PC-9 (cell line): ENCODE results near the gene ZNF467. TPM values are rescaled to one million over a fixed set of nuclear protein-coding genes. Genes with fewer than 3 reads are reported as not detected.

Source experiments
- BruUV-seq: library from RNA; stranded (reverse); fragments of 400-500 nt; replicated peaks from 2 replicates; lab custom pipeline; 2021; lab: Mats Ljungman, UMichigan
- CTCF ChIA-PET: fragments of 300-600 bp; sonication (Branson Sonifier 250); formaldehyde crosslinking; loops from one replicate; lab custom pipeline; 2022; ENCODE audit warnings: antibody characterized with exemption; lab: Charles Lee
- POLR2A ChIA-PET: fragments of 300-600 bp; sonication (Branson Sonifier 250); formaldehyde crosslinking; loops from one replicate; lab custom pipeline; 2022; ENCODE audit warnings: antibody characterized with exemption; ENCODE audit not compliant: unreplicated experiment; lab: Charles Lee
- DNase-seq, 2 experiments: peaks; one replicate each; pipeline versions ENCODE4 v3.0.0 to v3.0.0-alpha.2; 2015 to 2022; ENCODE audit warnings: mixed read lengths in 1 of 2
- H2AFZ ChIP-seq: fragments of 200-600 bp; sonication (generic); 2 replicates; pipeline ENCODE4 v1.8.1; 2017; ENCODE audit warnings: antibody characterized with exemption
- H3F3A ChIP-seq: fragments of 200-600 bp; sonication (generic); 2 replicates; pipeline ENCODE4 v1.8.1; 2017; ENCODE audit warnings: antibody characterized with exemption, mild to moderate bottlenecking, low read depth; ENCODE audit not compliant: insufficient read depth
- H3K27ac ChIP-seq: fragments of 200-600 bp; sonication (generic); 2 replicates; pipeline ENCODE4 v1.6.1; 2016; ENCODE audit warnings: mixed run types
- H3K27me3 ChIP-seq: fragments of 200-600 bp; sonication (generic); 2 replicates; pipeline ENCODE4 v1.6.1; 2016; ENCODE audit warnings: low read depth, mixed run types; ENCODE audit not compliant: insufficient read depth
- H3K36me3 ChIP-seq: fragments of 200-600 bp; sonication (generic); 2 replicates; pipeline ENCODE4 v1.6.1; 2016; ENCODE audit warnings: low read depth, mixed run types
- H3K4me1 ChIP-seq: fragments of 200-600 bp; sonication (generic); replicated peaks from 2 replicates; pipeline ENCODE4 v1.6.1; 2016; ENCODE audit warnings: mixed run types; ENCODE audit not compliant: insufficient read depth
- H3K4me2 ChIP-seq: fragments of 200-600 bp; sonication (generic); 2 replicates; pipeline ENCODE4 v1.6.1; 2017; ENCODE audit warnings: mixed run types
- H3K4me3 ChIP-seq: fragments of 200-600 bp; sonication (generic); 2 replicates; pipeline ENCODE4 v1.6.1; 2016; ENCODE audit warnings: mixed run types
- H3K79me2 ChIP-seq: fragments of 200-600 bp; sonication (generic); 2 replicates; pipeline ENCODE4 v1.6.1; 2017; ENCODE audit warnings: low read depth, mixed run types
- H3K9me2 ChIP-seq: fragments of 200-600 bp; sonication (generic); 2 replicates; pipeline ENCODE4 v1.8.1; 2017; ENCODE audit warnings: mild to moderate bottlenecking; ENCODE audit not compliant: insufficient read depth
- H3K9me3 ChIP-seq: fragments of 200-600 bp; sonication (generic); 2 replicates; pipeline ENCODE4 v1.8.1; 2016; ENCODE audit warnings: low read depth; ENCODE audit not compliant: insufficient read depth
- H4K20me1 ChIP-seq: fragments of 200-600 bp; sonication (generic); 2 replicates; pipeline ENCODE4 v1.8.1; 2017; ENCODE audit not compliant: insufficient read depth
- EZH2 ChIP-seq: fragments of 200-600 bp; sonication (generic); IDR thresholded peaks from 2 replicates; pipeline ENCODE4 v1.8.0; 2017; ENCODE audit warnings: antibody characterized with exemption, low read depth
- intact Hi-C: fragments of 100-400 bp; cut with micrococcal nuclease; formaldehyde crosslinking; loops from one replicate; pipeline ENCODE4 v1.10.0; 2022; ENCODE audit not compliant: unreplicated experiment
- total RNA-seq: library from RNA; stranded (reverse); gene quantifications from 2 replicates; pipeline ENCODE4 v1.2.3, GENCODE V29; 2021
- TF ChIP-seq, protein P1 (sequence below): fragments of 200-600 bp; sonication (generic); conservative IDR thresholded peaks from 2 replicates; pipeline ENCODE4 v1.6.1; 2017; ENCODE audit warnings: mixed run types, antibody characterized with exemption, mild to moderate bottlenecking, moderate library complexity

ZNF467 gene
- total RNA-seq, 1 experiment from 2014 or later, result 6.6 TPM

DNA sequence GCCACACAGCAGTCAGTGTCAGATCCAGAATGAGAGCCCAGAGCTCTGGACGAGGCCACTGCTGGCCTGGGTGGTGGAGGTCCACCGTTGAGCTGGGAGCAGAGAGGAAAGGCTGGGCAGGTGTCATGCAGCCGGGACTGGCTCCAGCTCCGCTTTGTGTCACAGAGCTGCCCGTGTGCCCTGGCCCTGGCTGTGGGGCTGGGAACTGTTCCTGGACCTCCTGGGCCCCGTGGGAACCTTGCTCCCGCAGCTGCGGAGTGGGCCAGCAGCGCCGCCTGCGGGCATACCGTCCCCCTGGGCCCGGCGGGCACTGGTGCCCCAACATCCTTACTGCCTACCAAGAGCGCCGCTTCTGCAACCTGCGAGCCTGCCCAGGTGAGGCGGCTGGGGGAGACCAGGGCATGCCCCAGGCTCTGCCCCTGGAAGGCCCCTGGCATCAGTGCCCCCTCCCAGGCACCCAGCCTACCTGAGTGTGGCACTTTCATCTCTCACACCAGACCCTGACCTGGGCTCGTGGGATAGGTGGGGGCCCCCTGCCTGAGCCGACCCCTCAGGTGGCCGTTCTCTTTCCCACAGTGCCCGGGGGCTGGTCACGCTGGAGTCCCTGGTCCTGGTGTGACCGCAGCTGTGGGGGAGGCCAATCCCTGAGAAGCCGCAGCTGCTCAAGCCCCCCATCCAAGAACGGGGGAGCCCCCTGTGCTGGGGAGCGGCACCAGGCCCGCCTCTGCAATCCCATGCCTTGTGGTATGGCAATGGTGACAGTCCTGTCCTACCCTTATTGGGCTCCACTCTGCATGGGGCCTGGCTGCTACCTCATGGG is 46.0 kb upstream of the ZNF467 start:
- Histone ChIP-seq H3K9me2 (no peaks in the 10 kb centered on the region), H3K27ac (no peak overlapping the region), H3K4me1 (no peaks in the 10 kb centered on the region), H2AFZ (no peak overlapping the region), H3K9me3 (no peaks in the 10 kb centered on the region), H3F3A (no peaks in the 10 kb centered on the region), H3K79me2 (no peaks in the 10 kb centered on the region), H3K4me3 (no peak overlapping the region), H3K36me3 (no peaks in the 10 kb centered on the region), H4K20me1 (no peaks in the 10 kb centered on the region), H3K27me3 (peaks cover 62% of the 10 kb centered on the region), H3K4me2 (no peak overlapping the region)
- CTCF ChIA-PET, result no interaction called here
- DNase-seq, result no peak
- intact Hi-C loops, result no loop called here
- no TSS peak for BruUV-seq
- POLR2A ChIA-PET, result no interaction called here
- TF ChIP-seq, protein P1, sequence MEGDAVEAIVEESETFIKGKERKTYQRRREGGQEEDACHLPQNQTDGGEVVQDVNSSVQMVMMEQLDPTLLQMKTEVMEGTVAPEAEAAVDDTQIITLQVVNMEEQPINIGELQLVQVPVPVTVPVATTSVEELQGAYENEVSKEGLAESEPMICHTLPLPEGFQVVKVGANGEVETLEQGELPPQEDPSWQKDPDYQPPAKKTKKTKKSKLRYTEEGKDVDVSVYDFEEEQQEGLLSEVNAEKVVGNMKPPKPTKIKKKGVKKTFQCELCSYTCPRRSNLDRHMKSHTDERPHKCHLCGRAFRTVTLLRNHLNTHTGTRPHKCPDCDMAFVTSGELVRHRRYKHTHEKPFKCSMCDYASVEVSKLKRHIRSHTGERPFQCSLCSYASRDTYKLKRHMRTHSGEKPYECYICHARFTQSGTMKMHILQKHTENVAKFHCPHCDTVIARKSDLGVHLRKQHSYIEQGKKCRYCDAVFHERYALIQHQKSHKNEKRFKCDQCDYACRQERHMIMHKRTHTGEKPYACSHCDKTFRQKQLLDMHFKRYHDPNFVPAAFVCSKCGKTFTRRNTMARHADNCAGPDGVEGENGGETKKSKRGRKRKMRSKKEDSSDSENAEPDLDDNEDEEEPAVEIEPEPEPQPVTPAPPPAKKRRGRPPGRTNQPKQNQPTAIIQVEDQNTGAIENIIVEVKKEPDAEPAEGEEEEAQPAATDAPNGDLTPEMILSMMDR, result no peak
- no peak for TF ChIP-seq EZH2

DNA sequence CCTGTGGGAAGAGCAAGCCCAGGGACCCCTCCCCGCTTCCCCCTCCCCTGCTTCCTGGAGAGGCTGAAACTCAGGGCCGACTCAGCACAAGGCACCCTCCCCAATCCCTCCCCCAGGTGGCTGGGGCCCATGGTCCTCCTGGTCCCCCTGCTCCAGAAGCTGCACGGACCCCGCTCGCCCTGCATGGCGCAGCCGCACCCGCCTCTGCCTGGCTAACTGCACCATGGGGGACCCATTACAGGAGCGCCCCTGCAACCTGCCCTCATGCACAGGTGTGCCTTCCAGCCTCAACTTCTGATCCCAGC is 45.1 kb upstream of the ZNF467 start:
- CTCF ChIA-PET, result no interaction called here

DNA sequence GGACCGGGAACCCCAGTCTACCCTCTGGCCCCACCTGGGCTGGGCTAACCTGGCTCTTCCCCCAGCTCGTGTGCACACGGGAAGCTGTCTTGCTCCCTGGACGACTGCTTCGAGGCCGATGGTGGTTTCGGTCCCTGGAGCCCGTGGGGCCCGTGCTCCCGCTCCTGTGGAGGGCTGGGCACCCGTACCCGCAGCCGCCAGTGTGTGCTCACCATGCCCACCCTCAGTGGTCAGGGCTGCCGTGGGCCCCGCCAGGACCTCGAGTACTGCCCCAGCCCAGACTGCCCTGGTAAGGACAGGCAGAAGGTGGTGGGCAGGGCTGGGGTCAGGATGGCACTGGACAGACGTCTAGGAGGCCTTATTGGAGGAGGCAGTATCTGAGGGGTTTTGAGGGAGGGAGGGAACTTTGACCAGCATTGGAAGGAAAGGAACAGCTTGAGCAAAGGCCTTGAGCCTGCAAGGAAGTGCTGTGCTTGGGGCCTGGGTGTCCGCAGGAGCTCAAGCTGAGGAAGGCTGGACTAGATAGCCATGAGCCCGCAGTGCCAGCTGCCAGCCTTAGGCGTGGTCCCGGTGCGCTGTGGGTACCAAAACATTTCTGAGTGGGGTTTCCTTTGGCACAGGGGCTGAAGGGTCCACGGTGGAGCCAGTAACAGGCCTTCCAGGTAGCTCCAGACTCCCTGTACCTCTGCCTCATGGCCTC is 44.6 kb upstream of the ZNF467 start:
- TF ChIP-seq, protein P1, result no peak
- no peak for TF ChIP-seq EZH2
- CTCF ChIA-PET, result no interaction called here
- Histone ChIP-seq H4K20me1 (no peaks in the 10 kb centered on the region), H3K27me3 (peaks cover 49% of the 10 kb centered on the region), H3K9me3 (no peaks in the 10 kb centered on the region), H3K4me1 (no peaks in the 10 kb centered on the region), H3K27ac (no peak overlapping the region), H3K36me3 (no peaks in the 10 kb centered on the region), H3K9me2 (no peaks in the 10 kb centered on the region), H3K4me2 (no peak overlapping the region), H3K4me3 (no peak overlapping the region), H2AFZ (no peak overlapping the region), H3K79me2 (no peaks in the 10 kb centered on the region), H3F3A (no peaks in the 10 kb centered on the region)
- intact Hi-C loops, result no loop called here
- POLR2A ChIA-PET, result no interaction called here
- DNase-seq, result no peak
- BruUV-seq, result no TSS peak

More for the DNA sequence above, 45.1 kb upstream of the ZNF467 start:
- Histone ChIP-seq H3K36me3 (no peaks in the 10 kb centered on the region), H3K4me3 (no peak overlapping the region), H3K4me2 (no peak overlapping the region), H2AFZ (no peak overlapping the region), H3K4me1 (no peaks in the 10 kb centered on the region), H3F3A (no peaks in the 10 kb centered on the region), H3K27ac (no peak overlapping the region), H4K20me1 (no peaks in the 10 kb centered on the region), H3K9me2 (no peaks in the 10 kb centered on the region), H3K79me2 (no peaks in the 10 kb centered on the region), H3K27me3 (peaks cover 54% of the 10 kb centered on the region), H3K9me3 (no peaks in the 10 kb centered on the region)
- no peak for TF ChIP-seq EZH2
- POLR2A ChIA-PET, result no interaction called here
- DNase-seq, result no peak
- intact Hi-C loops, result no loop called here
- no TSS peak for BruUV-seq
